ENCODE measurements around the gene TTC1. TPM values are rescaled to one million over a fixed set of nuclear protein-coding genes. Genes with fewer than 3 reads are reported as not detected.
A peak's percentile ranks its signal among the peaks of the same experiment; 100 is the strongest.

The TTC1 gene
- total RNA-seq, 3 donors from 2014 or later (not counting 1 experiment from before 2014, with no cell fraction given), result 28.1 to 34.9 (median 33.6) TPM

DNA sequence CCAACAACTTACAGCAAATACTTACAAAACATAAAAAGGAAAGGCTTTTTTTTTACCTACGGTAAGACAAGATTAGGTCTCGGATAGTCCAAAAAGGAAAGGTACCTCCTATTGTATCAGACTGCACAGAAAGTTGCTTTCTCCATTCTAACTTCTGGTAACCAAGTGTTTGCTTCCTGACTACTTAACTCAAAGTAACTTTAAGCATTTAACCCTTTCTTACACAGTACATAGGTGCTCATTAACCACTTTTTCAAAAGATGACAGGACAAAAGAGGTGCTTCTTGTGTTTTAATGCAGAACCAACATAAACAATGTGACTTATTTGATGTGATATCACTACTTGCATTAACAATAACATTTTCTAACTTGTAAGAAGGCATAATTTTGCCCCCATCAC, 87.2 kb downstream of the TTC1 start:
- Histone ChIP-seq H3K4me1 (ENCODE audit: control insufficient read depth, insufficient read depth, low read length) (peaks cover 5% of the 10 kb centered on the region), H3K27ac (ENCODE audit: low read length) (no peak overlapping the region), H3K4me3 (ENCODE audit: low read length) (no peak overlapping the region), H3K9me3 (ENCODE audit: control insufficient read depth, insufficient read depth, low read length) (no peaks in the 10 kb centered on the region), H3K27me3 (ENCODE audit: control insufficient read depth, insufficient read depth, low read length) (no peaks in the 10 kb centered on the region), H3K36me3 (ENCODE audit: control insufficient read depth, insufficient read depth, low read length) (peaks cover 30% of the 10 kb centered on the region)
- no peak overlapping the region for H3K4me3 Mint-ChIP-seq
- DNase-seq (no peak), ATAC-seq (no peak)
- H3K36me3 Mint-ChIP-seq, result peaks cover 14% of the 10 kb centered on the region
- intact Hi-C loops (cut with micrococcal nuclease), result no loop called here
- peaks cover 11 to 12% of the 10 kb centered on the region in 2 donors for H3K4me1 Mint-ChIP-seq
- H3K27me3 Mint-ChIP-seq (ENCODE audit: low read depth in 2 of 2), result no peaks in the 10 kb centered on the region
- WGBS (ENCODE audit: insufficient coverage), result 97% methylated on average over 2 of the region's 2 CpGs
- TF ChIP-seq, protein P1, sequence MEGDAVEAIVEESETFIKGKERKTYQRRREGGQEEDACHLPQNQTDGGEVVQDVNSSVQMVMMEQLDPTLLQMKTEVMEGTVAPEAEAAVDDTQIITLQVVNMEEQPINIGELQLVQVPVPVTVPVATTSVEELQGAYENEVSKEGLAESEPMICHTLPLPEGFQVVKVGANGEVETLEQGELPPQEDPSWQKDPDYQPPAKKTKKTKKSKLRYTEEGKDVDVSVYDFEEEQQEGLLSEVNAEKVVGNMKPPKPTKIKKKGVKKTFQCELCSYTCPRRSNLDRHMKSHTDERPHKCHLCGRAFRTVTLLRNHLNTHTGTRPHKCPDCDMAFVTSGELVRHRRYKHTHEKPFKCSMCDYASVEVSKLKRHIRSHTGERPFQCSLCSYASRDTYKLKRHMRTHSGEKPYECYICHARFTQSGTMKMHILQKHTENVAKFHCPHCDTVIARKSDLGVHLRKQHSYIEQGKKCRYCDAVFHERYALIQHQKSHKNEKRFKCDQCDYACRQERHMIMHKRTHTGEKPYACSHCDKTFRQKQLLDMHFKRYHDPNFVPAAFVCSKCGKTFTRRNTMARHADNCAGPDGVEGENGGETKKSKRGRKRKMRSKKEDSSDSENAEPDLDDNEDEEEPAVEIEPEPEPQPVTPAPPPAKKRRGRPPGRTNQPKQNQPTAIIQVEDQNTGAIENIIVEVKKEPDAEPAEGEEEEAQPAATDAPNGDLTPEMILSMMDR (IDR thresholded peaks at IDR 0.05), result no peak
- no peak overlapping the region for H3K27ac Mint-ChIP-seq
- H3K9me3 Mint-ChIP-seq, result no peaks in the 10 kb centered on the region

DNA sequence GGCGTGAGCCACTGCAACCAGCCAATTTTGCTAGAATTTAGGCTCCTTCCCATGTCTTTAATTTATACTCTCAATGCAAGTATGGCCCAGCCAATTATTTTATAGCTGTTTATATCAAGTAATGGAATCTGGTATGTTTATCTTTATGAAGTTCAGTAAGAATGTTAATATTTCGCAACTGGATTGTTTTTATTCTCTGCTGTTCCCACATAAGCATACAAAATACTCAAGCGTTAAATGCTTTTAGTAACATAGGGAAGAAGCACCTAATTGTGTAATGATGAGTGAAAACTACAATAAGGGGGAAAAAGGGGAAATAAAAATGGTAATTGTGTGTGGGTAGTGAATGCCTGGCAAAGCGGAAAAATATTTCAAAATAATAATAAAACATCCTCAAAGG, 89.1 kb downstream of the TTC1 start:
- Mint-ChIP-seq H3K27ac (peak overlapping the region in 1 of 2 donors; percentile 47), H3K4me3 (no peak overlapping the region)

DNA sequence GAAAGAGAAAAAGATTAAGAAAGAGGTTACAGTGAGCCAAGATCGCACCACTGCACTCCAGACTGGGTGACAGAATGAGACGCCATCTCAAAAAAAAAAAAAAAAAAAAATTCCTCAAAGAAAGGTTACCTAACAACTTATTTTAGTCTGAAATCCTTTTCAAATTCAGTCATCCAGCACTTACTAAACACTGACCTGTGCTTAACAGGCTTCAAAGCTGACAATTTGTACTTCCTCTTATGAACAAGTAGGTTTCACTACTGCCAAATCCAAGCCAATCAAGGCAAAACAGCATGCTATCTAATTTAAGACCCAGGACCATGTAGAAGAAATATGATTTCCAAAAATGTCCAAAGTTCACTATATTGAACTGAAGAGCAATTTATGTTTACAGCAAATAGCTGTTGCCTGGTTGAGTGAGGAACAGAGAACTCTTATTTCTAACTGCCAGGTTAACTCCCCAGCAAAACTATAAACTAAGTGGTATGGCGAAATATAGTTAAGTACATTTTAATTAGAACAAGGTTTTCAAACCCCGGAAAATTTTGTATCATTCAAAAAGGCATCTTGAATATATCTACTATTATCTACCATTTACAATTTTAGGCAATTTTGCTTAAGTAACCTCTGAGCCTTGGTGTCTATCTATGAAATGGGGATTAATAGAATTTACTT, 96.9 kb downstream of the TTC1 start:
- TF ChIP-seq, protein P1 (IDR thresholded peaks at IDR 0.05), result no peak
- intact Hi-C loops (cut with micrococcal nuclease), result no loop called here
- Mint-ChIP-seq H3K9me3 (no peaks in the 10 kb centered on the region), H3K4me3 (no peak overlapping the region), H3K4me1 (peaks cover 5 to 13% of the 10 kb centered on the region in 2 donors), H3K27ac (peak overlapping the region; percentile 4 to 59), H3K36me3 (no peaks in the 10 kb centered on the region), H3K27me3 (ENCODE audit: low read depth in 2 of 2) (no peaks in the 10 kb centered on the region)
- Histone ChIP-seq H3K4me3 (ENCODE audit: low read length) (no peak overlapping the region), H3K4me1 (ENCODE audit: control insufficient read depth, insufficient read depth, low read length) (no peaks in the 10 kb centered on the region), H3K36me3 (ENCODE audit: control insufficient read depth, insufficient read depth, low read length) (peaks cover 10% of the 10 kb centered on the region), H3K27ac (ENCODE audit: low read length) (no peak overlapping the region), H3K9me3 (ENCODE audit: control insufficient read depth, insufficient read depth, low read length) (no peaks in the 10 kb centered on the region), H3K27me3 (ENCODE audit: control insufficient read depth, insufficient read depth, low read length) (no peaks in the 10 kb centered on the region)
- DNase-seq (no peak), ATAC-seq (no peak)
- WGBS (ENCODE audit: insufficient coverage), result 86% methylated on average over 2 of the region's 4 CpGs

More for the DNA sequence above, 89.1 kb downstream of the TTC1 start:
- Mint-ChIP-seq H3K36me3 (peaks cover 14% of the 10 kb centered on the region), H3K27me3 (ENCODE audit: low read depth in 2 of 2) (no peaks in the 10 kb centered on the region), H3K9me3 (no peaks in the 10 kb centered on the region), H3K4me1 (peaks cover 11 to 12% of the 10 kb centered on the region in 2 donors)
- TF ChIP-seq, protein P1 (IDR thresholded peaks at IDR 0.05), result no peak
- DNase-seq, result no peak
- H3K36me3 ChIP-seq (ENCODE audit: control insufficient read depth, insufficient read depth, low read length), result peaks cover 18% of the 10 kb centered on the region
- H3K4me3 ChIP-seq (ENCODE audit: low read length), result no peak overlapping the region
- peaks cover 5% of the 10 kb centered on the region for H3K4me1 ChIP-seq (ENCODE audit: control insufficient read depth, insufficient read depth, low read length)
- H3K27ac ChIP-seq (ENCODE audit: low read length), result no peak overlapping the region
- 100% methylated on average over 1 of the region's 4 CpGs for whole genome bisulfite sequencing (ENCODE audit: insufficient coverage)
- intact Hi-C loops (cut with micrococcal nuclease), result no loop called here
- no peaks in the 10 kb centered on the region for H3K27me3 ChIP-seq (ENCODE audit: control insufficient read depth, insufficient read depth, low read length)
- no peak for ATAC-seq
- H3K9me3 ChIP-seq (ENCODE audit: control insufficient read depth, insufficient read depth, low read length), result no peaks in the 10 kb centered on the region

DNA sequence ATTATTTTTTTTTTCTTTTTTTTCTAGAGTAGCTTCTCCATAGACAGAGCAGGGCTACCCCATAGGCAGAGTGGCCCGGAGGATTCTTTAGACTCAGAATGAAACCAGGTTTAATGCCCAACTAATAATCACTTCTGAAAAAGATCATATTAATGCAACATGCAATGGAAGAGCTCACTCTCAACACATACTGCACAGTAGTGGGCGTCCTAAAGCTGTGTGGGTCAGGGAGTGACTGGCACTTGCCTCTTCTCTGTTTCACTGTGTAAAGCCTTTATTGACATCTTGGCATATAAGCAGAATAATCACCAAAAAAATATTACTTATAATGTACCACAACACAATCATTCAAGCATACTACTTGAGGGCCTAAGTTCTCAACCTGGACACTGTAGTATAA, 99.2 kb downstream of the TTC1 start:
- intact Hi-C loops (cut with micrococcal nuclease), result no loop called here
- Histone ChIP-seq H3K4me1 (ENCODE audit: control insufficient read depth, insufficient read depth, low read length) (no peaks in the 10 kb centered on the region), H3K27ac (ENCODE audit: low read length) (no peak overlapping the region), H3K36me3 (ENCODE audit: control insufficient read depth, insufficient read depth, low read length) (peaks cover 24% of the 10 kb centered on the region), H3K27me3 (ENCODE audit: control insufficient read depth, insufficient read depth, low read length) (no peaks in the 10 kb centered on the region), H3K9me3 (ENCODE audit: control insufficient read depth, insufficient read depth, low read length) (no peaks in the 10 kb centered on the region), H3K4me3 (ENCODE audit: low read length) (no peak overlapping the region)
- Mint-ChIP-seq H3K9me3 (no peaks in the 10 kb centered on the region), H3K36me3 (no peaks in the 10 kb centered on the region), H3K4me1 (peaks cover 5 to 13% of the 10 kb centered on the region in 2 donors), H3K27me3 (ENCODE audit: low read depth in 2 of 2) (no peaks in the 10 kb centered on the region), H3K4me3 (no peak overlapping the region), H3K27ac (no peak overlapping the region)
- ATAC-seq (no peak), DNase-seq (no peak)
- TF ChIP-seq, protein P1 (IDR thresholded peaks at IDR 0.05), result no peak
- 90% methylated on average over 2 of the region's 2 CpGs for WGBS (ENCODE audit: insufficient coverage)

Measured in natural killer cell (primary cell).